C4-2B (cell line): Measurements from ENCODE around the gene SLC17A8.
A peak's percentile ranks its signal among the peaks of the same experiment; 100 is the strongest.

ENCODE experiments used
- H3K27ac ChIP-seq: fragments of 450-650 bp; 2 replicates; pipeline ENCODE4 v1.5.1; 2017
- CTCF ChIP-seq: fragments of 450-650 bp; conservative IDR thresholded peaks from 2 replicates; pipeline ENCODE4 v1.5.1; 2017; ENCODE audit warnings: mild to moderate bottlenecking
- ZFX ChIP-seq: fragments of 450-650 bp; IDR thresholded peaks from 2 replicates; pipeline ENCODE4 v1.6.1; 2017

The SLC17A8 gene

GRCh38 chr12:100399095-100399494 is 42.2 kb downstream of the SLC17A8 start:
- H3K27ac ChIP-seq: no peak overlapping the region
- TF ChIP-seq ZFX (no peak), CTCF (no peak)

GRCh38 chr12:100401660-100402059 is 44.8 kb downstream of the SLC17A8 start:
- TF ChIP-seq ZFX: no peak
- H3K27ac ChIP-seq: no peak overlapping the region

- TF ChIP-seq CTCF (no peak), ZFX (no peak)
- H3K27ac ChIP-seq: no peak overlapping the region
Measured at GRCh38 chr12:100402763-100403162, 45.9 kb downstream of the SLC17A8 start.

DNA sequence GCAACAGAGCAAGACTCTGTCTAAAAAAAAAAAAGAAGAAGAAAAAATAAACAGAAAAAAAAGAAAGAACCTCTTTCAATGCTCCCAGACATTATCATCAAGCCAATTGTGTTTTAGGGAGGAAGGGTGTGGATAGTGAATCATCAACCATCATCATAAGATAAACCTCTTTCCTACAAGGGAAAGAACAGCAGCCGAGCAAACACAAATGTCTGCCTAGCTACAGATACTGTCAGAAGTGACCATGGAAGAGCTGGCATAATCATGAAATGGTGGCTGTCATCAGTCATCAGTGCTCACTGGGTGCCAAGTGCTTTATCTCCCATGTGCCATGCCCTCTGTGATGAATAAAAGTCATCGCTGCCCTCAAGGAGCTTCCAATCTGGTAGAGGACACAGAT is 46.6 kb downstream of the SLC17A8 start:
- no peak for TF ChIP-seq ZFX
- TF ChIP-seq CTCF: no peak
- no peak overlapping the region for H3K27ac ChIP-seq

- H3K27ac ChIP-seq: no peak overlapping the region
- TF ChIP-seq CTCF: peak; percentile 67
- TF ChIP-seq ZFX: no peak
Measured at GRCh38 chr12:100404769-100405407, 48.0 kb downstream of the SLC17A8 start.

- H3K27ac ChIP-seq: no peak overlapping the region
- TF ChIP-seq ZFX (no peak), CTCF (no peak)
Measured at GRCh38 chr12:100413001-100413400, 56.1 kb downstream of the SLC17A8 start.

GRCh38 chr12:100414739-100415138 is 57.9 kb downstream of the SLC17A8 start:
- TF ChIP-seq CTCF: no peak
- TF ChIP-seq ZFX: no peak
- H3K27ac ChIP-seq: no peak overlapping the region

DNA sequence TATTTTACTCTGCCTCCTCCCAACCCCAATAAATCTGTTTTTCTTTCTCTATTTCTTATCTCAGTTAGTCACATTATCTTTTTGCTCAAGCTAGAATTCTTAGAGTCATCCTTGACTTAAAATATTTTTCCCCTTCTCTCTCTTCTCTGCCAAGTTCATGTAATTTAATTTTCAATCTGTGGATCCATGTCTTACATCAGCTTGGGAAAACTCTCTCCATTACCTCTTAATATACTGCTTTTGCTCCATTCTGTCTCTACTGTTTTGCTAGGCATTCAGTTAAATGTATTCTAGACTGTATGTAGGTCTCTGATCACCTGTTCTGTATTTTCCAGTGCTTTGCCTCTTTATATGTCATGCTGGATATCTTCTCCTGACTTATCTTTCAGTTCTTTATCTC is 65.8 kb downstream of the SLC17A8 start:
- no peak for TF ChIP-seq ZFX
- no peak for TF ChIP-seq CTCF
- H3K27ac ChIP-seq: no peak overlapping the region
